ENCODE data around the gene ROGDI.

DNA sequence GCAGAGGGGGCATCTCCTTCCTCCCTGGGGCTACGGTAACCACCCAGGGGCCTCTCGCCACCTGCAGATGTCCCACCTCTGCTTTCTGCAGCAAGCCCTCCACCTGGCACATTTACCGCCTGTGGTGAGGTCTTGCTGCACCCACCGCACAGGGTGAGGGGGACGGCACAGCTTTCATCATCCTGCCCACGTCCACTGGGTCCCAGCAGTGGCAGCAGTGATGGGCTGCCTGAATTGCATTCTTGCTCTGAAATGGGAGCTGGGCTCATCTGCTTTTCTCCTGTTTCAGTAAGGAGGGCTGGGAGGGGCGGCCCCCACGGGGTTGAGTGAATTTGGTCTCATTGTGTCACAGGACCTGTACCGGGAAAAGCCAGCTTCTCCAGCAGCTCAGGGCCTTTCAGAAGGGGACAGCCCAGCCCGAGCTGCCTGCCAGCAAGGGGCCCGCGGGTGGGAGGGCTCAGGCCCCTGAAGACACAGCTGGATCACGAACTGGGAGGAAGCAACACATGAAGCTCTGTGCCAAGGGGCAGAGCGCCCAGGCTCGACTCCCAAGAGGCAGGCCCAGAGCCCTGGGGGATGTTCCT lies 55.4 kb downstream of the ROGDI start:
- TF ChIP-seq, protein P1, sequence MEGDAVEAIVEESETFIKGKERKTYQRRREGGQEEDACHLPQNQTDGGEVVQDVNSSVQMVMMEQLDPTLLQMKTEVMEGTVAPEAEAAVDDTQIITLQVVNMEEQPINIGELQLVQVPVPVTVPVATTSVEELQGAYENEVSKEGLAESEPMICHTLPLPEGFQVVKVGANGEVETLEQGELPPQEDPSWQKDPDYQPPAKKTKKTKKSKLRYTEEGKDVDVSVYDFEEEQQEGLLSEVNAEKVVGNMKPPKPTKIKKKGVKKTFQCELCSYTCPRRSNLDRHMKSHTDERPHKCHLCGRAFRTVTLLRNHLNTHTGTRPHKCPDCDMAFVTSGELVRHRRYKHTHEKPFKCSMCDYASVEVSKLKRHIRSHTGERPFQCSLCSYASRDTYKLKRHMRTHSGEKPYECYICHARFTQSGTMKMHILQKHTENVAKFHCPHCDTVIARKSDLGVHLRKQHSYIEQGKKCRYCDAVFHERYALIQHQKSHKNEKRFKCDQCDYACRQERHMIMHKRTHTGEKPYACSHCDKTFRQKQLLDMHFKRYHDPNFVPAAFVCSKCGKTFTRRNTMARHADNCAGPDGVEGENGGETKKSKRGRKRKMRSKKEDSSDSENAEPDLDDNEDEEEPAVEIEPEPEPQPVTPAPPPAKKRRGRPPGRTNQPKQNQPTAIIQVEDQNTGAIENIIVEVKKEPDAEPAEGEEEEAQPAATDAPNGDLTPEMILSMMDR (conservative IDR thresholded peaks at IDR 0.05; ENCODE audit: low read length) = no peak
- TF ChIP-seq EZH2phosphoT487 (IDR thresholded peaks at IDR 0.05; ENCODE audit: borderline replicate concordance, low read depth, low read length) = no peak

All from OCI-LY7 (cell line).